ENCODE measurements around the gene ASB17. TPM values are rescaled to one million over a fixed set of nuclear protein-coding genes. Genes with fewer than 3 reads are reported as not detected.
"Not testable (repeated sequence)": the region's sequence is repeated elsewhere in the genome, so short reads cannot be mapped to it uniquely, and the experiment has no call there.

ASB17 gene
- total RNA-seq, 4 donors from 2014 or later, result not detected

DNA sequence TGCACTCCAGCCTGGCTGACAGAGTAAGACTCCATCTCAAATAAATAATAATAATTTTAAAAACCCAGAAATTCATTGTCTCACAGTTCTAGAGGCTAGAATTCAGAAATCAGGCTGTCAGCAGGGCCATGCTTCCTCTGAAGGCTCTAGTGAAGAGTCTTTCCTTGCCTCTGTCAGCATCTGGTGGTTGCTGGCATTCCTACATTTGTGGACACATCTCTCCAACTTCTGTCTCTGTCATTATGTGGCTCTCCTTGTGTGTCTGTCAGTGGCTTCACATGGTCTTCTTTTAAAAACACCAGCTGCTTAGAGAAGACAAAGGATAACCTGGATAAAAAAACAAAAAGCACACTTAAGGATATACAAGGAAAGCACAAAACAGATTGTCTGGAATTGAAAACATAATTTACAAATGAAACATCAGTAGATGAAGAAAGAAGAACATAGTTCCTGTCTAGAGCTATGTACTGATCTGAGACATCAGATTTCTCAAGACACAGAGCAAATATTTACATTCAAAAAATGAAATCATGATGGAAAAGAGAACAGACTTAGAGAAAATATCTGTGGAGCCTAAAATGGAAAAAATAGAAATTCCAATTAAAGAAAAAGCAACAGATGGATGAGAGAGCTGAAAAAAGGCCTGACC is 32.7 kb upstream of the ASB17 start:
- TF ChIP-seq POLR2A (IDR thresholded peaks at IDR 0.05; ENCODE audit: low read depth), result no peak
- TF ChIP-seq EP300 (IDR thresholded peaks at IDR 0.05), result no peak
- TF ChIP-seq, protein P1, sequence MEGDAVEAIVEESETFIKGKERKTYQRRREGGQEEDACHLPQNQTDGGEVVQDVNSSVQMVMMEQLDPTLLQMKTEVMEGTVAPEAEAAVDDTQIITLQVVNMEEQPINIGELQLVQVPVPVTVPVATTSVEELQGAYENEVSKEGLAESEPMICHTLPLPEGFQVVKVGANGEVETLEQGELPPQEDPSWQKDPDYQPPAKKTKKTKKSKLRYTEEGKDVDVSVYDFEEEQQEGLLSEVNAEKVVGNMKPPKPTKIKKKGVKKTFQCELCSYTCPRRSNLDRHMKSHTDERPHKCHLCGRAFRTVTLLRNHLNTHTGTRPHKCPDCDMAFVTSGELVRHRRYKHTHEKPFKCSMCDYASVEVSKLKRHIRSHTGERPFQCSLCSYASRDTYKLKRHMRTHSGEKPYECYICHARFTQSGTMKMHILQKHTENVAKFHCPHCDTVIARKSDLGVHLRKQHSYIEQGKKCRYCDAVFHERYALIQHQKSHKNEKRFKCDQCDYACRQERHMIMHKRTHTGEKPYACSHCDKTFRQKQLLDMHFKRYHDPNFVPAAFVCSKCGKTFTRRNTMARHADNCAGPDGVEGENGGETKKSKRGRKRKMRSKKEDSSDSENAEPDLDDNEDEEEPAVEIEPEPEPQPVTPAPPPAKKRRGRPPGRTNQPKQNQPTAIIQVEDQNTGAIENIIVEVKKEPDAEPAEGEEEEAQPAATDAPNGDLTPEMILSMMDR (IDR thresholded peaks at IDR 0.05), result no peak
- TF ChIP-seq POLR2AphosphoS5 (IDR thresholded peaks at IDR 0.05), result no peak
- Histone ChIP-seq H3K36me3 (no peaks in the 10 kb centered on the region), H3K9me3 (peaks cover 0 to 4% (median 0%) of the 10 kb centered on the region in 4 donors), H3K4me3 (no peak overlapping the region), H3K27me3 (no peaks in the 10 kb centered on the region), H3K27ac (replicated peaks in 1 of 4) (no peak overlapping the region), H3K4me1 (no peaks in the 10 kb centered on the region)
- intact Hi-C loops (cut with DNase I), result no loop called here
- no peak for DNase-seq (ENCODE audit: extremely low spot score)

DNA sequence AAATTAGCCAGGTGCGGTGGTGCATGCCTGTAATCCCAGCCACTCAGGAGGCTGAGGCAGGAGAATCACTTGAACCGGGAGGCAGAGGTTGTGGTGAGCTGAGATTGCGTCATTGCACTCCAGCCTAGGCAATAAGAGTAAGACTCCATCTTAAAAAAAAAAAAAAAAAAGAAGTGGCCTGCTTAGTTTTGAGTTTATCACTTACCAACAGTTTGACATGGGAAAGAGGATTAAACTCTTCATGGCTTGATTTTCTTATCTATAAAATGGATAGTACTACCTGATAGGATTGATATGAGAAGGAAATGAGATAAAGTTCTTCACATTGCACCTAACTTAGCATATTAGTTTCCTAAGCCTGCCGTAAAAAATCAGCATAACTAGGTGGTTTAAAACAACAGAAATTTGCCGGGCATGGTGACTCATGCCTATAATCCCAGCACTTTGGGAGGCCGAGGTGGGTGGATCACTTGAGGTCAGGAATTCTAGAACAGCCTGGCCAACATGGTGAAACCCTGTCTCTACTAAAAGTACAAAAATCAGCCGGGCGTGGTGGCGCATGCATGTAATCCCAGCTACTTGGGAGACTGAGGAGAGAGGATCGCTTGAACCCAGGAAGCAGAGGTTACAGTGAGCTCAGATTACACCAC is 32.0 kb upstream of the ASB17 start:
- intact Hi-C loops (cut with DNase I), result not testable (repeated sequence)

DNA sequence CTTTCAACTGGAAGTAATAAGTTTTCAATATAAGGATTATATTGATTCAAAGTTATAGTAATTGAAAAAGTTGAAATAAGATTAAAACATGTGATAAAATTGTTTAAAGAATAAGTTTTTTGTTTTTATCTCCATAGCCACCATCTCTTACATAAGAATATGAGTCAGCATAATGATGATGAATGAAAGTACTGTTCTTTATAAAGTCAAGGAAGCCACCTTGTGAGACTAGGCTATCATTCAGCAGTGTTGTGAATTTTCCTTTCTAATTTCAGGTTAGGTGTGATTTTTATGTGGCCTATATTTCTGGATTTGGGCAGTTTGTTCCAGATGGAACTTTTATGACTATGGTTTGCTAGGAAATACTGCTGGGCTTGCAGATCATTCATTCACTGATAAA is 22.4 kb upstream of the ASB17 start:
- no peak for DNase-seq (ENCODE audit: extremely low spot score)
- intact Hi-C loops (cut with DNase I), result no loop called here
- H3K9me3 ChIP-seq, result no peaks in the 10 kb centered on the region
- H3K36me3 ChIP-seq, result no peaks in the 10 kb centered on the region
- H3K27me3 ChIP-seq, result no peaks in the 10 kb centered on the region
- H3K4me1 ChIP-seq, result peaks cover 0 to 8% (median 2%) of the 10 kb centered on the region in 4 donors
- TF ChIP-seq, protein P1 (IDR thresholded peaks at IDR 0.05), result no peak
- TF ChIP-seq POLR2A (IDR thresholded peaks at IDR 0.05; ENCODE audit: low read depth) (no peak), POLR2AphosphoS5 (IDR thresholded peaks at IDR 0.05) (no peak), EP300 (IDR thresholded peaks at IDR 0.05) (no peak)
- H3K27ac ChIP-seq (replicated peaks in 1 of 4), result no peak overlapping the region
- no peak overlapping the region for H3K4me3 ChIP-seq

More for the DNA sequence above, 32.0 kb upstream of the ASB17 start:
- 87% methylated on average over 10 of the region's 10 CpGs for WGBS
- not testable (repeated sequence) for H3K36me3 ChIP-seq; H3K9me3 ChIP-seq; H3K27me3 ChIP-seq; H3K27ac ChIP-seq (replicated peaks in 1 of 4); H3K4me3 ChIP-seq; H3K4me1 ChIP-seq; DNase-seq (ENCODE audit: extremely low spot score)

DNA sequence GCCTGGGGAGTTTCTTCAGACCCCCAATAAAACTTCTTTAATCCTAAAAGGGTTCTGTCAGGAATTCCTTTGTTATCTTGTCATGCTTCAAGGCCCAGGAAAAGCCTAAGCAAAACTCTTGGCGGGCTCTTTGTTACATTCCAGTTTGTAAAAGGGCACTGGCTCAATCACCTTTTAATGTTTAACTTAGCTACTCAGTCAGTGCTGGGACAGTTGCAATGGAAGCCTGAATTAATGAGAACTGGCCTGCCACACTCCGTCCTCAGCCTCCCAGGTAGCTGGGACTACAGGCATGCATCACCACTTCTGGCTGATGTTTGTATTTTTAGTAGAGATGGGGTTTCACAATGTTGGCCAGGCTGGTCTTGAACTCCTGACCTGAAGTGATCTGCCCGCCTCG is 21.3 kb upstream of the ASB17 start:
- peaks cover 0 to 8% (median 2%) of the 10 kb centered on the region in 4 donors for H3K4me1 ChIP-seq
- DNase-seq (ENCODE audit: extremely low spot score), result no peak
- H3K9me3 ChIP-seq, result no peaks in the 10 kb centered on the region
- no peaks in the 10 kb centered on the region for H3K36me3 ChIP-seq
- no peak overlapping the region for H3K4me3 ChIP-seq
- 92% methylated on average over 4 of the region's 4 CpGs for WGBS
- no peaks in the 10 kb centered on the region for H3K27me3 ChIP-seq
- intact Hi-C loops (cut with DNase I), result no loop called here
- no peak for TF ChIP-seq EP300 (IDR thresholded peaks at IDR 0.05)
- TF ChIP-seq, protein P1 (IDR thresholded peaks at IDR 0.05), result no peak
- no peak for TF ChIP-seq POLR2AphosphoS5 (IDR thresholded peaks at IDR 0.05)
- H3K27ac ChIP-seq (replicated peaks in 1 of 4), result no peak overlapping the region

DNA sequence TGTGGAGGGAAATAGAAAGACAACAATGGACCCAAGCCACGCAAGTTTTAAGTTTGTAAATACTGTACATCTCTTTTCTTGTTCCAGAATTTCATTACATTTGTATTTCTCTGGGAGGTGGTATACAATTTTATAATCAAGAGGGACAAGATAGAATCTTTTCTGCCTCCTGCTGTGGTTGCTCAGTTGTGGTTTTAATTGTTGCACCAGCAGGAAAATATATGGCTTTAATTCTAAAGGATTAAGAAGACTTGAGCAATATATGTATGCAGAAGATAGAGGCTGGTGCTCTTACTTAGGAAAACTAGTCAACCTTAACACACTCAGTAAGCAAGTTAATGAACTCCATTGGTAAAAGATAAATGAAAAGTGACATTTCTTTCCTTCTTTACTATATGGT is 19.8 kb upstream of the ASB17 start:
- WGBS, result 81% methylated on average over 1 of the region's 1 CpG

More for the DNA sequence above, 19.8 kb upstream of the ASB17 start:
- H3K4me1 ChIP-seq, result peaks cover 0 to 8% (median 2%) of the 10 kb centered on the region in 4 donors
- H3K4me3 ChIP-seq, result no peak overlapping the region
- no peaks in the 10 kb centered on the region for H3K27me3 ChIP-seq
- intact Hi-C loops (cut with DNase I), result no loop called here
- TF ChIP-seq POLR2A (IDR thresholded peaks at IDR 0.05; ENCODE audit: low read depth) (no peak), POLR2AphosphoS5 (IDR thresholded peaks at IDR 0.05) (no peak), EP300 (IDR thresholded peaks at IDR 0.05) (no peak)
- TF ChIP-seq, protein P1 (IDR thresholded peaks at IDR 0.05), result no peak
- no peaks in the 10 kb centered on the region for H3K9me3 ChIP-seq
- no peak for DNase-seq (ENCODE audit: extremely low spot score)
- no peaks in the 10 kb centered on the region for H3K36me3 ChIP-seq
- no peak overlapping the region for H3K27ac ChIP-seq (replicated peaks in 1 of 4)
